Prostate gland (tissue), 2 donors: ENCODE measurements around the gene ICOSLG.

Experiments used
- CTCF ChIP-seq, 4 experiments: fragments of 200-600 bp in 2 of 4; fragments of 450-650 bp in 2 of 4; sonication (generic) in 2 of 4; IDR thresholded peaks; 1 replicate in 3 of 4; 2 replicates in 1 of 4; pipeline ENCODE4 v1.5.1; 2016 to 2019; ENCODE audit warnings: antibody characterized with exemption in 4 of 4, mild to moderate bottlenecking in 2 of 4, moderate library complexity in 2 of 4
- POLR2A ChIP-seq: fragments of 450-650 bp; IDR thresholded peaks from one replicate; pipeline ENCODE4 v1.6.1; 2016; ENCODE audit warnings: antibody characterized with exemption, mild to moderate bottlenecking

GRCh38 chr21:44255511-44255981, 14.8 kb upstream of the ICOSLG start:
- no peak for TF ChIP-seq CTCF (IDR thresholded peaks at IDR 0.05)
- no peak for TF ChIP-seq POLR2A
